Keratinocyte (primary cell): ENCODE measurements around the gene SYNDIG1. TPM values are rescaled to one million over a fixed set of nuclear protein-coding genes. Genes with fewer than 3 reads are reported as not detected.

Source experiments
- DNase-seq: peaks from one replicate; pipeline ENCODE4 v3.0.0-alpha.2; 2011; ENCODE audit warnings: low read depth, missing footprints, low spot score
- FAIRE-seq: peaks from 2 replicates; lab custom pipeline; 2011; peaks lifted over from hg19 to GRCh38; lab: Jason Lieb, UNC
- H2AFZ ChIP-seq: 2 replicates; pipeline ENCODE4 v1.6.0; 2012; ENCODE audit warnings: low read length, control low read depth, inconsistent platforms; ENCODE audit not compliant: control insufficient read depth
- H3K27ac ChIP-seq: 2 replicates; pipeline ENCODE4 v1.5.1; 2011; ENCODE audit warnings: low read length; ENCODE audit not compliant: control insufficient read depth, insufficient read depth
- H3K27me3 ChIP-seq: 3 replicates; pipeline ENCODE4 v1.6.0; 2011; ENCODE audit warnings: low read length; ENCODE audit not compliant: control insufficient read depth, insufficient read depth; ENCODE audit errors: extremely low read depth
- H3K36me3 ChIP-seq, 2 experiments: 2 replicates in 1 of 2; 3 replicates in 1 of 2; pipeline ENCODE4 v1.5.1; 2011; ENCODE audit warnings: low read length in 2 of 2, mild to moderate bottlenecking in 1 of 2; ENCODE audit not compliant: control insufficient read depth in 2 of 2, insufficient read depth in 2 of 2; ENCODE audit errors: extremely low read depth in 1 of 2
- H3K4me1 ChIP-seq: 3 replicates; pipeline ENCODE4 v1.5.1; 2011; ENCODE audit warnings: low read length; ENCODE audit not compliant: control insufficient read depth, insufficient read depth; ENCODE audit errors: extremely low read depth
- H3K4me2 ChIP-seq: 3 replicates; pipeline ENCODE4 v1.6.0; 2011; ENCODE audit warnings: low read depth, low read length; ENCODE audit not compliant: control insufficient read depth, insufficient read depth; ENCODE audit errors: extremely low read depth
- H3K4me3 ChIP-seq, 3 experiments: fragments of 200-600 bp in 1 of 3; sonication (generic) in 1 of 3; 2 replicates in 2 of 3; 3 replicates in 1 of 3; pipeline ENCODE4 v1.5.1; 2011 to 2016; ENCODE audit warnings: low read length in 3 of 3, mild to moderate bottlenecking in 3 of 3, control low read depth in 2 of 3, inconsistent platforms in 1 of 3, low read depth in 1 of 3, mixed read lengths in 1 of 3, mixed run types in 1 of 3, moderate library complexity in 1 of 3; ENCODE audit not compliant: control insufficient read depth in 2 of 3, insufficient read depth in 2 of 3; ENCODE audit errors: extremely low read depth in 1 of 3
- H3K79me2 ChIP-seq: 2 replicates; pipeline ENCODE4 v1.6.0; 2012; ENCODE audit warnings: low read length; ENCODE audit not compliant: control insufficient read depth, insufficient read depth
- H3K9ac ChIP-seq: 3 replicates; pipeline ENCODE4 v1.6.0; 2011; ENCODE audit warnings: low read length; ENCODE audit not compliant: control insufficient read depth, insufficient read depth; ENCODE audit errors: extremely low read depth
- H3K9me1 ChIP-seq: 3 replicates; pipeline ENCODE4 v1.6.0; 2011; ENCODE audit warnings: low read length; ENCODE audit not compliant: control insufficient read depth, insufficient read depth; ENCODE audit errors: extremely low read depth
- H3K9me3 ChIP-seq: 2 replicates; pipeline ENCODE4 v1.5.1; 2012; ENCODE audit warnings: low read depth, low read length; ENCODE audit not compliant: control insufficient read depth
- H4K20me1 ChIP-seq: 3 replicates; pipeline ENCODE4 v1.6.0; 2011; ENCODE audit warnings: low read length; ENCODE audit not compliant: control insufficient read depth, insufficient read depth; ENCODE audit errors: extremely low read depth
- EZH2 ChIP-seq: IDR thresholded peaks from one replicate; pipeline ENCODE4 v1.6.1; 2012; ENCODE audit warnings: inconsistent platforms, mild to moderate bottlenecking, low read length, moderate library complexity
- dilution Hi-C: fragments of 300-500 bp; cut with MboI; formaldehyde crosslinking; loops from one replicate; pipeline ENCODE4 v1.7.0; 2020; ENCODE audit warnings: low sequenced_read_pairs; ENCODE audit not compliant: extremely low pct_ligation_motif_present
- polyA plus RNA-seq, 5 experiments: library from polyadenylated mRNA; depleted of rRNA in 3 of 5; stranded (reverse) in 3 of 5; stranded (forward) in 1 of 5; unstranded in 1 of 5; fragments of >200 nt; gene quantifications; 1 replicate in 1 of 5; 2 replicates in 3 of 5; 3 replicates in 1 of 5; pipeline versions ENCODE4 v1.2.1 to v1.2.3, GENCODE V29; 2011 to 2012; ENCODE audit warnings: missing spikeins in 2 of 5, low read depth in 1 of 5, low replicate concordance in 1 of 5
- TF ChIP-seq, protein P1 (sequence below), 3 experiments: IDR thresholded peaks in 1 of 3; conservative IDR thresholded peaks in 1 of 3; optimal IDR thresholded peaks in 1 of 3; 2 replicates in 2 of 3; 3 replicates in 1 of 3; pipeline versions ENCODE3 to v1.5.1; 2011; ENCODE audit warnings: low read length in 3 of 3, mild to moderate bottlenecking in 3 of 3, moderate library complexity in 2 of 3, control low read depth in 1 of 3, inconsistent platforms in 1 of 3; ENCODE audit not compliant: insufficient read depth in 2 of 3; ENCODE audit errors: extremely low read depth in 1 of 3

Gene SYNDIG1
- polyA plus RNA-seq, 1 donor (not counting 4 experiments of a cell fraction or from before 2014, with no cell fraction given) = 0.38 TPM

GRCh38 chr20:24449026-24449720 lies 20.3 kb upstream of the SYNDIG1 start:
- Histone ChIP-seq H3K4me2 (no peak overlapping the region), H3K27me3 (no peaks in the 10 kb centered on the region), H4K20me1 (no peaks in the 10 kb centered on the region), H3K9ac (no peak overlapping the region), H3K36me3 (no peaks in the 10 kb centered on the region), H3K4me3 (no peak overlapping the region), H3K9me1 (no peaks in the 10 kb centered on the region), H3K9me3 (no peaks in the 10 kb centered on the region), H2AFZ (no peak overlapping the region), H3K79me2 (no peaks in the 10 kb centered on the region), H3K4me1 (no peaks in the 10 kb centered on the region), H3K27ac (no peak overlapping the region)
- TF ChIP-seq, protein P1, sequence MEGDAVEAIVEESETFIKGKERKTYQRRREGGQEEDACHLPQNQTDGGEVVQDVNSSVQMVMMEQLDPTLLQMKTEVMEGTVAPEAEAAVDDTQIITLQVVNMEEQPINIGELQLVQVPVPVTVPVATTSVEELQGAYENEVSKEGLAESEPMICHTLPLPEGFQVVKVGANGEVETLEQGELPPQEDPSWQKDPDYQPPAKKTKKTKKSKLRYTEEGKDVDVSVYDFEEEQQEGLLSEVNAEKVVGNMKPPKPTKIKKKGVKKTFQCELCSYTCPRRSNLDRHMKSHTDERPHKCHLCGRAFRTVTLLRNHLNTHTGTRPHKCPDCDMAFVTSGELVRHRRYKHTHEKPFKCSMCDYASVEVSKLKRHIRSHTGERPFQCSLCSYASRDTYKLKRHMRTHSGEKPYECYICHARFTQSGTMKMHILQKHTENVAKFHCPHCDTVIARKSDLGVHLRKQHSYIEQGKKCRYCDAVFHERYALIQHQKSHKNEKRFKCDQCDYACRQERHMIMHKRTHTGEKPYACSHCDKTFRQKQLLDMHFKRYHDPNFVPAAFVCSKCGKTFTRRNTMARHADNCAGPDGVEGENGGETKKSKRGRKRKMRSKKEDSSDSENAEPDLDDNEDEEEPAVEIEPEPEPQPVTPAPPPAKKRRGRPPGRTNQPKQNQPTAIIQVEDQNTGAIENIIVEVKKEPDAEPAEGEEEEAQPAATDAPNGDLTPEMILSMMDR (optimal IDR thresholded peaks at IDR 0.05 in 1 of 3, IDR thresholded peaks at IDR 0.05 in 1 of 3, conservative IDR thresholded peaks at IDR 0.05 in 1 of 3; ENCODE audit: extremely low read depth in 1 of 3, insufficient read depth in 2 of 3, low read length in 3 of 3) = no peak
- TF ChIP-seq EZH2 = no peak
- DNase-seq (no peak), FAIRE-seq (no peak)
- dilution Hi-C loops = no loop called here

DNA sequence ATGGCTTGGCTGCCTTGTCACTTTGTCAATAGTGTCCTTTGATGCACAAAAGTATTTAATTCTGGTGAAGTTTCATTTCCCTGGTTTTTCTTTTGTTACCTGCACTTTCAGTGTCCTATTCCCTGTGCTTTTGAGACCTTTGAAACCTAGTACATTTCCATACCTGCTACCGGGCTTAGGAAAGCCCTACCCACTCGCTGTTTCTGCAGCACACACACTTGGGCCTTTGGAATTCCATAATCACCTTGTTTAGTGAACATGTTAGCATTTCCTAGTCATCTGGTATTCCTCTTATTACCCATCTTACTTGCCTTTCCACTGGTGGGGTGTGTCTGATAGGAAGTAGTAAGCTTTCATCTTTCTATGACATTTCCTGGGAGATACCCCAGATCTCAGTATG lies 19.3 kb upstream of the SYNDIG1 start:
- Histone ChIP-seq H3K4me2 (no peak overlapping the region), H2AFZ (no peak overlapping the region), H3K4me1 (no peaks in the 10 kb centered on the region), H3K9me3 (no peaks in the 10 kb centered on the region), H3K36me3 (no peaks in the 10 kb centered on the region), H3K27ac (no peak overlapping the region), H3K79me2 (no peaks in the 10 kb centered on the region), H3K4me3 (no peak overlapping the region), H3K9ac (no peak overlapping the region), H3K27me3 (no peaks in the 10 kb centered on the region), H3K9me1 (no peaks in the 10 kb centered on the region), H4K20me1 (no peaks in the 10 kb centered on the region)
- DNase-seq (no peak), FAIRE-seq (no peak)
- dilution Hi-C loops = no loop called here
- TF ChIP-seq, protein P1 (optimal IDR thresholded peaks at IDR 0.05 in 1 of 3, IDR thresholded peaks at IDR 0.05 in 1 of 3, conservative IDR thresholded peaks at IDR 0.05 in 1 of 3; ENCODE audit: extremely low read depth in 1 of 3, insufficient read depth in 2 of 3, low read length in 3 of 3) = no peak
- no peak for TF ChIP-seq EZH2
